NT2/D1 (cell line): ENCODE data around the gene HJURP.

Experiments used
- SUZ12 ChIP-seq: IDR thresholded peaks from 2 replicates; pipeline ENCODE4 v1.6.1; 2011; ENCODE audit not compliant: insufficient read length, insufficient read depth; ENCODE audit errors: extremely low read depth
- YY1 ChIP-seq: IDR thresholded peaks from 2 replicates; pipeline ENCODE4 v1.6.1; 2011; ENCODE audit not compliant: insufficient read length, insufficient read depth
- ZNF274 ChIP-seq: IDR thresholded peaks from 2 replicates; pipeline ENCODE4 v1.6.1; 2011; ENCODE audit warnings: mild to moderate bottlenecking, low read depth, low read length

GRCh38 chr2:233831011-233831721 lies 23.2 kb downstream of the HJURP start:
- TF ChIP-seq ZNF274 (no peak), SUZ12 (no peak), YY1 (no peak)
